Measurements from ENCODE around the gene SLC5A1.
"Not testable (repeated sequence)": the region's sequence is repeated elsewhere in the genome, so short reads cannot be mapped to it uniquely, and the experiment has no call there.

DNA sequence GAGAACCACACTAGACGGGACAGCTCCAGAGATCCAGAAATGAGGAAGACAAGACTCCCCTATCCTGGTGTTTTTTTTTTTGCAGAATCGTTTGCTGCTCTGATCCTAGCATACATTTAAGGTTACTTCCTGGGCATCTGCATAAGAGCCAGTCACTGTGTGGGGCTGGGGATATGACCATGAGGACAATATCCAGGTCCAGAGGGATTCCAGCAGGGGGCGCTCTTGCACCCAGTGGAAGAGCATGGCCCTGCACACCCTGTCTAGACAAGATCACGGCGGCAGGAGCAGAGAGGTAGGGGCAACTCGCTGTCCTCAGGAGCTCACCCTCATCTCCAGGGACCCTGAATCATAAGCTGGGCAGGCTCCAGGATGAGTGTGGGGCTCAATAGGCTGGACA lies 97.6 kb downstream of the SLC5A1 start:
- TF ChIP-seq, protein P1, sequence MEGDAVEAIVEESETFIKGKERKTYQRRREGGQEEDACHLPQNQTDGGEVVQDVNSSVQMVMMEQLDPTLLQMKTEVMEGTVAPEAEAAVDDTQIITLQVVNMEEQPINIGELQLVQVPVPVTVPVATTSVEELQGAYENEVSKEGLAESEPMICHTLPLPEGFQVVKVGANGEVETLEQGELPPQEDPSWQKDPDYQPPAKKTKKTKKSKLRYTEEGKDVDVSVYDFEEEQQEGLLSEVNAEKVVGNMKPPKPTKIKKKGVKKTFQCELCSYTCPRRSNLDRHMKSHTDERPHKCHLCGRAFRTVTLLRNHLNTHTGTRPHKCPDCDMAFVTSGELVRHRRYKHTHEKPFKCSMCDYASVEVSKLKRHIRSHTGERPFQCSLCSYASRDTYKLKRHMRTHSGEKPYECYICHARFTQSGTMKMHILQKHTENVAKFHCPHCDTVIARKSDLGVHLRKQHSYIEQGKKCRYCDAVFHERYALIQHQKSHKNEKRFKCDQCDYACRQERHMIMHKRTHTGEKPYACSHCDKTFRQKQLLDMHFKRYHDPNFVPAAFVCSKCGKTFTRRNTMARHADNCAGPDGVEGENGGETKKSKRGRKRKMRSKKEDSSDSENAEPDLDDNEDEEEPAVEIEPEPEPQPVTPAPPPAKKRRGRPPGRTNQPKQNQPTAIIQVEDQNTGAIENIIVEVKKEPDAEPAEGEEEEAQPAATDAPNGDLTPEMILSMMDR (IDR thresholded peaks at IDR 0.05), result peak; percentile 60
- not testable (repeated sequence) for TF ChIP-seq EZH2, EZH2phosphoT487 (IDR thresholded peaks at IDR 0.05)

All from neural progenitor cell (in vitro differentiated cells).